ENCODE data around the gene EPB42. TPM values are rescaled to one million over a fixed set of nuclear protein-coding genes. Genes with fewer than 3 reads are reported as not detected.
"Not testable (repeated sequence)": the region's sequence is repeated elsewhere in the genome, so short reads cannot be mapped to it uniquely, and the experiment has no call there.

The EPB42 gene
- total and polyA plus RNA-seq, 2 donors (not counting 1 experiment from before 2014, with no cell fraction given): not detected

- POLR2A ChIA-PET: no interaction called here
Measured at GRCh38 chr15:43199945-43200488, 20.8 kb downstream of the EPB42 start.

GRCh38 chr15:43198992-43199391 lies 21.8 kb downstream of the EPB42 start:
- H2AFZ ChIP-seq (ENCODE audit: insufficient read depth, low read depth, low read length, poor library complexity, severe bottlenecking): no peak overlapping the region
- no peak overlapping the region for H3K4me3 ChIP-seq (ENCODE audit: control extremely low read depth in 1 of 5, extremely low read depth in 1 of 5, insufficient read depth in 1 of 5, low read depth in 2 of 5, low read length in 4 of 5)
- H3K27ac Mint-ChIP-seq: no peak overlapping the region
- peaks cover 0 to 10% (median 3%) of the 10 kb centered on the region in 3 donors for H3K9me3 ChIP-seq (ENCODE audit: control extremely low read depth in 1 of 3, control insufficient read depth in 2 of 3, insufficient read depth in 1 of 3, low read length in 2 of 3)
- DNase-seq (no peak), ATAC-seq (ENCODE audit: low read depth) (no peak)
- no peak overlapping the region for H3K9ac ChIP-seq (ENCODE audit: low read length)
- H3K27me3 Mint-ChIP-seq: no peaks in the 10 kb centered on the region
- peaks cover 7% of the 10 kb centered on the region for H3K9me3 Mint-ChIP-seq (ENCODE audit: insufficient read depth)
- CTCF ChIA-PET: interaction anchor here (0.6 to 1.1 kb wide), 2 partner anchors 86 to 1323 kb away, joined by 3 read pairs; no protein-coding TSS in a partner anchor
- peaks cover 4 to 30% of the 10 kb centered on the region in 2 experiments for H3K36me3 ChIP-seq (replicated peaks in 1 of 2; ENCODE audit: control extremely low read depth in 1 of 2, control insufficient read depth in 1 of 2, extremely low read depth in 1 of 2, insufficient read depth in 2 of 2, low read length in 1 of 2)
- no peak overlapping the region for H3K4me2 ChIP-seq (replicated peaks; ENCODE audit: low read depth, low read length, poor library complexity, severe bottlenecking)
- WGBS (ENCODE audit: insufficient coverage): 97% methylated on average over 3 of the region's 3 CpGs
- no peak overlapping the region for H3K4me3 Mint-ChIP-seq
- peaks cover 14% of the 10 kb centered on the region for H3K4me1 Mint-ChIP-seq
- H3K27ac ChIP-seq (ENCODE audit: low read length in 2 of 2): no peak overlapping the region
- H3K4me1 ChIP-seq (ENCODE audit: control insufficient read depth in 2 of 2, insufficient read depth in 2 of 2, low read length in 2 of 2): peaks cover 0 to 4% of the 10 kb centered on the region in 2 donors
- peaks cover 0 to 4% (median 0%) of the 10 kb centered on the region in 4 experiments for H3K27me3 ChIP-seq (replicated peaks in 1 of 4; ENCODE audit: control extremely low read depth in 1 of 4, control insufficient read depth in 3 of 4, insufficient read depth in 4 of 4, low read length in 3 of 4)
- no peak for TF ChIP-seq EZH2 (IDR thresholded peaks at IDR 0.05; ENCODE audit: borderline replicate concordance, insufficient read depth, low read depth, low read length, poor library complexity, severe bottlenecking)
- TF ChIP-seq, protein P1, sequence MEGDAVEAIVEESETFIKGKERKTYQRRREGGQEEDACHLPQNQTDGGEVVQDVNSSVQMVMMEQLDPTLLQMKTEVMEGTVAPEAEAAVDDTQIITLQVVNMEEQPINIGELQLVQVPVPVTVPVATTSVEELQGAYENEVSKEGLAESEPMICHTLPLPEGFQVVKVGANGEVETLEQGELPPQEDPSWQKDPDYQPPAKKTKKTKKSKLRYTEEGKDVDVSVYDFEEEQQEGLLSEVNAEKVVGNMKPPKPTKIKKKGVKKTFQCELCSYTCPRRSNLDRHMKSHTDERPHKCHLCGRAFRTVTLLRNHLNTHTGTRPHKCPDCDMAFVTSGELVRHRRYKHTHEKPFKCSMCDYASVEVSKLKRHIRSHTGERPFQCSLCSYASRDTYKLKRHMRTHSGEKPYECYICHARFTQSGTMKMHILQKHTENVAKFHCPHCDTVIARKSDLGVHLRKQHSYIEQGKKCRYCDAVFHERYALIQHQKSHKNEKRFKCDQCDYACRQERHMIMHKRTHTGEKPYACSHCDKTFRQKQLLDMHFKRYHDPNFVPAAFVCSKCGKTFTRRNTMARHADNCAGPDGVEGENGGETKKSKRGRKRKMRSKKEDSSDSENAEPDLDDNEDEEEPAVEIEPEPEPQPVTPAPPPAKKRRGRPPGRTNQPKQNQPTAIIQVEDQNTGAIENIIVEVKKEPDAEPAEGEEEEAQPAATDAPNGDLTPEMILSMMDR (IDR thresholded peaks at IDR 0.05): no peak
- H4K20me1 ChIP-seq (ENCODE audit: control insufficient read depth, insufficient read depth, low read length, poor library complexity, severe bottlenecking): no peaks in the 10 kb centered on the region
- POLR2A ChIA-PET: no interaction called here
- no peaks in the 10 kb centered on the region for H3K79me2 ChIP-seq (ENCODE audit: control insufficient read depth, insufficient read depth, low read length)
- intact Hi-C loops (cut with micrococcal nuclease): no loop called here

More at GRCh38 chr15:43199945-43200488, 20.8 kb downstream of the EPB42 start:
- Mint-ChIP-seq H3K27me3 (peaks cover 4% of the 10 kb centered on the region), H3K9me3 (ENCODE audit: insufficient read depth) (peaks cover 7% of the 10 kb centered on the region), H3K4me1 (peaks cover 19% of the 10 kb centered on the region), H3K4me3 (no peak overlapping the region), H3K27ac (no peak overlapping the region)
- H3K36me3 ChIP-seq (replicated peaks in 1 of 2; ENCODE audit: control extremely low read depth in 1 of 2, control insufficient read depth in 1 of 2, extremely low read depth in 1 of 2, insufficient read depth in 2 of 2, low read length in 1 of 2): peaks cover 4 to 21% of the 10 kb centered on the region in 2 experiments
- no peak overlapping the region for H3K9ac ChIP-seq (ENCODE audit: low read length)
- ATAC-seq (ENCODE audit: low read depth) (no peak), DNase-seq (no peak)
- peaks cover 0 to 4% (median 0%) of the 10 kb centered on the region in 4 experiments for H3K27me3 ChIP-seq (replicated peaks in 1 of 4; ENCODE audit: control extremely low read depth in 1 of 4, control insufficient read depth in 3 of 4, insufficient read depth in 4 of 4, low read length in 3 of 4)
- H3K9me3 ChIP-seq (ENCODE audit: control extremely low read depth in 1 of 3, control insufficient read depth in 2 of 3, insufficient read depth in 1 of 3, low read length in 2 of 3): peaks cover 0 to 10% (median 3%) of the 10 kb centered on the region in 3 donors
- WGBS (ENCODE audit: insufficient coverage): no CpG with 5 or more reads among the region's 3 CpGs
- peaks cover 0 to 4% of the 10 kb centered on the region in 2 donors for H3K4me1 ChIP-seq (ENCODE audit: control insufficient read depth in 2 of 2, insufficient read depth in 2 of 2, low read length in 2 of 2)
- no peak overlapping the region for H2AFZ ChIP-seq (ENCODE audit: insufficient read depth, low read depth, low read length, poor library complexity, severe bottlenecking)
- intact Hi-C loops (cut with micrococcal nuclease): no loop called here
- no peak overlapping the region for H3K4me2 ChIP-seq (replicated peaks; ENCODE audit: low read depth, low read length, poor library complexity, severe bottlenecking)
- H3K4me3 ChIP-seq (ENCODE audit: control extremely low read depth in 1 of 5, extremely low read depth in 1 of 5, insufficient read depth in 1 of 5, low read depth in 2 of 5, low read length in 4 of 5): no peak overlapping the region
- CTCF ChIA-PET: interaction anchor here (1.1 kb wide), 1 partner anchor 85 kb away, joined by 3 read pairs; no protein-coding TSS in a partner anchor
- TF ChIP-seq, protein P1 (IDR thresholded peaks at IDR 0.05): no peak
- TF ChIP-seq EZH2 (IDR thresholded peaks at IDR 0.05; ENCODE audit: borderline replicate concordance, insufficient read depth, low read depth, low read length, poor library complexity, severe bottlenecking): no peak
- no peaks in the 10 kb centered on the region for H4K20me1 ChIP-seq (ENCODE audit: control insufficient read depth, insufficient read depth, low read length, poor library complexity, severe bottlenecking)
- H3K79me2 ChIP-seq (ENCODE audit: control insufficient read depth, insufficient read depth, low read length): no peaks in the 10 kb centered on the region
- no peak overlapping the region for H3K27ac ChIP-seq (ENCODE audit: low read length in 2 of 2)

DNA sequence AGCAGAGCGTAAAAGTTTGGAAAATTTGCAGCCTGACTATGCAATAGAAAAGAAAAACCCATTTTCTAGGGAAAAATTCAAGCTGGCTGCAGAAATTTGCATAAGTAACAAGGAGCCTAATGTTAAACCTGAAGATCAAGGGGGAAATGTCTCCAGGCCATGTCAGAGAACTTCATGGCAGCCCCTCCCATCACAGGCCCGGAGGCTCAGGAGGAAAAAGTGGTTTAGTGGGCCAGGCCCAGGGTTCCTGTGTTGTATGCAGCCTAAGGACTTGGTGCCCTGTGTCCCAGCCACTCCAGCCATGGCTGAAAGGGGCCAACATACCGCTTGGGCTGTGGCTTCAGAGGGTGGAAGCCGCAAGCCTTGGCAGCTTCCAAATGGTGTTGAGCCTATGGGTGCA lies 22.3 kb downstream of the EPB42 start:
- H3K79me2 ChIP-seq (ENCODE audit: control insufficient read depth, insufficient read depth, low read length); H3K27ac Mint-ChIP-seq; H3K27me3 Mint-ChIP-seq; CTCF ChIA-PET; H3K27me3 ChIP-seq (replicated peaks in 1 of 4; ENCODE audit: control extremely low read depth in 1 of 4, control insufficient read depth in 3 of 4, insufficient read depth in 4 of 4, low read length in 3 of 4); ATAC-seq (ENCODE audit: low read depth); POLR2A ChIA-PET; H3K9me3 Mint-ChIP-seq (ENCODE audit: insufficient read depth); intact Hi-C loops (cut with micrococcal nuclease); H2AFZ ChIP-seq (ENCODE audit: insufficient read depth, low read depth, low read length, poor library complexity, severe bottlenecking); H3K4me3 ChIP-seq (ENCODE audit: control extremely low read depth in 1 of 5, extremely low read depth in 1 of 5, insufficient read depth in 1 of 5, low read depth in 2 of 5, low read length in 4 of 5); H3K9ac ChIP-seq (ENCODE audit: low read length); H3K4me1 ChIP-seq (ENCODE audit: control insufficient read depth in 2 of 2, insufficient read depth in 2 of 2, low read length in 2 of 2); H3K4me2 ChIP-seq (replicated peaks; ENCODE audit: low read depth, low read length, poor library complexity, severe bottlenecking); H3K4me3 Mint-ChIP-seq; H3K9me3 ChIP-seq (ENCODE audit: control extremely low read depth in 1 of 3, control insufficient read depth in 2 of 3, insufficient read depth in 1 of 3, low read length in 2 of 3); DNase-seq; H4K20me1 ChIP-seq (ENCODE audit: control insufficient read depth, insufficient read depth, low read length, poor library complexity, severe bottlenecking); H3K27ac ChIP-seq (ENCODE audit: low read length in 2 of 2): not testable (repeated sequence)
- peaks cover 14% of the 10 kb centered on the region for H3K4me1 Mint-ChIP-seq
- peaks cover 4 to 33% of the 10 kb centered on the region in 2 experiments for H3K36me3 ChIP-seq (replicated peaks in 1 of 2; ENCODE audit: control extremely low read depth in 1 of 2, control insufficient read depth in 1 of 2, extremely low read depth in 1 of 2, insufficient read depth in 2 of 2, low read length in 1 of 2)
- 100% methylated on average over 2 of the region's 4 CpGs for WGBS (ENCODE audit: insufficient coverage)
